HG02642 (cell line): ENCODE measurements around the gene SSH2.

Experiments
- ATAC-seq: cut with Tn5 transposase; IDR thresholded peaks from one replicate; pipeline ENCODE4 v1.9.1; 2021; ENCODE audit warnings: mild to moderate bottlenecking; ENCODE audit not compliant: unreplicated experiment, poor library complexity

SSH2 gene

DNA sequence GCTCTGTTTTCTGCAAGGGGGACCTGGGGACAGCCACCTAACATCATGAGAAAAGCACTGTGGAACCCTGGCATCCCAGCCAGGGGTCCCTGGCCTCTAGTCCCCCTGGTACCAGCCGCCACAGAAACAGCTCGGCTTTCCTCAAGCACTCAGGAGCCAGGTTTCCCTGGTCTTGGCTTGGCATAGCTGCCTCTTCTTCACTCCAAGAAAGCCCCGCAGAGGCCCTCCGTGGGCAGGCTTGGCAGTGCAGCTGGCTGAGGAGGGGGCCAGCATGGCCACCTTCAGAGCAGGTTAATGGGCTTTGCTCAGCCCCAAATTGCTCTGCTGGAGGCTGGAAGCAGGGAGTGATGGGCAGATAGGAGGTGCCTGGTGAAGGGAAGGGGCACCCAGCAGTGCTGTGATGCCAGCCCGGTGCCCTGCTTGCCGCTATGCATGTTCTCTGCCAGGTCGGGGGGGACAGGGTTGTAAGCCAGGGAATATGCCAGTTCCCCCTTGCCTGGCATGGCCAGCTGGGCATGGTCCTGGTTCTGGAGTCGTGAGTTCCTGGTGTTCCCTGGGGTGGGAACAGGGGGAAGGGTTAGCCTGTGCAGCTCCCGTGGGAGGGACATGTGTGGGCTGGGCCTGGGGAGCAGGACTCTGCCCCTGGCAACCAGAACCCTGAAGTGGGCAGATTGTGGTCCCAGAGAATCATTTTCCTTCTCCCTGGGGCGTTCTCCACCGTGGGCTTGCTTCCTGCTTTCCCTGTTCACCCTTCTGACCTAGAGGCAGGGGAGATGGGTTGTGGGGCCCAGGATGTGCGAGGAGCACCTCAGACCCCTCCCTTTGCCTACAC, 333.9 kb downstream of the SSH2 start:
- no peak for ATAC-seq

DNA sequence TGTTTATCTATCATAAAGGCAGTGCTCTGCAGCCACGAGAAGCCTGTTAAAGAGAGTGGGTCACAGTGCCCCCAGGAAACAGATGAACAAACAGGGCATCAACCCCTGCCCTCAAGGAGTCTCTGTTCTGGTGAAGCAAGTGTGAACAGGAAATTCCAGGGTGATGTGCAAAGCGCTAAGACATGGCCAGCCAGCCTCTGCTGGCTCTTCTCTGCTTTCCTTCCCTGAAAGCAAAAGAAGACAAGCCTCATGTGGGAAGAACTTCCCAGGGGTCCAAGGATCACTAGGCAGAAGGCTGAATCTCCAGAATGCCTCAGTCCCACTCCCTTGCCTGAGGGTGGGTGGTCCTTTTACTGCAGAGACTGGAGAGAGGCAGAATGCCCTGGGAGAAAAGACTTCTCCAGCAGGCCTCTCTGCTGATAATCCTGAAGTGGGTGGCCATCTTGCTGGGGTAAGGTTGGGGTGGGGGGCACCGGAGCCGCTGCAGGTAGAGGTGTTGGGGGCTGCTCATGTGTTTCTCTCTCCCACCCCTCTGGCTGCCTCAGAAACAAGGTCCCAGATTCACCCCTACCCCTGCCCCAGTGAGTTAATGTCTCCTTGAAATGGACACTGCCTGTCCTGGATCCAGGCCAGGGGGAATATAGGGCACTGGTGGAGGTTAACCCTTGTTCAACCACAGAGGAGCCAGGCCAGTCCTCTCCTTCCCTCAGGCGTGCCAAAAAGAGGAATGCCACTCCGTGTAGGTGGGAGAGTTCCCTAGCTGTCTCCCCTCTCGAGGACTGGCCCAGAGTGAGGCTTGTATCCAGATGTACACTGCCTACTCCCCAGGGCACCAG, 334.7 kb downstream of the SSH2 start:
- no peak for ATAC-seq

DNA sequence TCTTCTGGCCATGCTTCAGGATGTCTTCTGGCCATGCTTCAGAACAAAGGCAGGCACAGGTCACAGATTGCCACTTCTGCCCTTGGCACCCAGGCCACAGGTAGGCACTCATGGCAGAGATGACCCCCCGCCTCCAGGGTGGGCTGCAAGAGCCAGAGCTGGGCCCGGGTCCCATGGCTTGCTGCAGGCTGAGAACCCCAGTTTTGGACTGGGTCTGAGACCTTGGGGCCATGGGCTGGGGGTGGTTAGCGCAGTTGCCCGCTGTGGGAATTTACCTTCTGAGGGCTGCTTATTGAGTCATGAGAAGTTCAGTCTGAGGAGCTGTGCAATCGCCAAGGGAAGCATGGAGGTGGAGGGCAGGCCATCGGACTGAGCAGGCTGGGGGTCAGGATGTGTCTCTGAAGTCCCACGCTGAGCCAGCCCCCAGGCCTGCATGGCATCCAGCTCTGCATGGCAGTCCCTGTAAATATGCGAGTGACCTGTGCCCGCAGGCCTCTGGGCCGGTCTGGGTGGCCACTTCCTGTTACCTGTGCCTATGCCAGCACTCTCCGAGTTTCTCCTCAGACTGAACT, 335.4 kb downstream of the SSH2 start:
- ATAC-seq, result no peak

DNA sequence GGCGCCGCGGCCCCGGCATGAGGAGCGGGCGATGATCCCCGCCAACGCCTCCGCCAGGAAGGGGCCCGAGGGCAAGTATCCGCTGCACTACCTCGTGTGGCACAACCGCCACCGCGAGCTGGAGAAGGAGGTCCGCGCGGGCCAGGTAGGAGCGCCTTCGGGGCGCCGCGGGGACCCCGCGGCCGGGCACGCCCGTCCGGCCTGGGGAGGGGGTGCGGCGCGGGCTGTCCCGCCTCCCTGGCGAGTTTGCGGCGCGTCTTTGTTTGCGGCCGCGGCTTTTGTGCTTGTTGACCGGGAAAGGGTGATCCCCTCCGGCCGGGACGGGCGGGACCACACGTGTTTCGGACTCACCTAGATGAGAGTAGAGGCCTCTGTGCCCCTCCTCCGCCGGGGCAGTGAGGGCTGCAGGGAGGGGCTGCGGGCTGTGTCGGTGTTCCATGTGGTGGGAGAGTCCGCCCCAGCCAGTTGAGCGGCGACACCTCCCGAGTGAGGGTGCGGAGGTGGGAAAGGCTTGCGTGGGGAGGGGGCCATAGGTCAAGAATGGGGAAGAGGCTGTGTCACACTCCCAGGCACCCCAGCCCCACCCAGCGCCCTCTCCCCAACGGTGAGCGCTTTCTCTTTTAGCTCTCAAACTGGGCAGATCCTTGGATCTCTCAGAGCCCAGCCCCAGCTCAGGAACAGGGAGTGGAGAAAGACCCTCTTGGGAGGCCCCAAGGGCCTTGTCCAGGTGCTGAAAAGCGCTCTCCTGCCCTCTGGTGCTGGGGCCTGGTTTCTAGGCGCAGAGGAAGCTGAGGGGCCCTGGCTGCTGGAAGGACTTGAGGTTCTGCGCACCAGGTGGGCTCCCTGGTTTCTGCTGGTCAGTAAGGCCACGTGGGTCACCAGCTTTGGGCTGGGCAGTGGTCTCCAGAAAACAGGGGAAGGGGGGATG, 336.2 kb downstream of the SSH2 start:
- no peak for ATAC-seq

DNA sequence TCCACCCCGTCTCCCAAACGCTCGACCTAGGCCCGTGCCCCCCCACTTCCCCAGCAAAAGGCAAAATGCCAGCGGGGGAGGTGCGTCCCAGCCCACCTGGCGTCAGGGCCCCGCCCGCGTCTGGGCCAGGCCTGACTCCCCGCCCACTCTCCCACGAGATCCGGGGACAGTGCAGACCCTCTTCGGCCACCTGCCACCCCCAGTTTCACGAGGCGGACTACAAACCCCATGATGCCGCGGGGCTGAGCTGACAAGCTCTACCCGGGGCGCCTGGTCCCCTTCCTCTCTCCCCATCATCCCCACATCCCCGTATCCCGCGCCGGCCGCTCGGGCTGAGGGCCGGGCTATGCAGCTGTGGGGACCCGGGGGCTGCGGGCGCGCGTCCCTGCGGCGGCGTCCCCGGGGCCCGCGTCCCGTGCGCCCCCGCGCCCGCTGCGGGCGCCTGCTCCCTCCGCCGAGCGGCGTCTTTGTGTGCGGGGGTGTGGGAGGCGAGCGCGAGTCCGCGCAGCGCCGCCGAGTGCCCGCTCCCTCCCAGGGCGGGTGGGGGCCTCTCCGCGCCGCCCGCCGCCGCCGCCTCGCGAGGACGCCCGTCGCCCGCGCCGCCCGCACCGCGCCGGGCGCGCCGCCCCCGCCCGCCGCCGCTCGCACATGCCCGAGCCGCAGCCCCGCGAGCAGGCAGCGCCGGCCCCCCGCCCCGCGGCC, 337.0 kb downstream of the SSH2 start, which contains the start of gene ANKRD13B:
TSS of gene ANKRD13B (plus strand) at position 283 of the 702 bp plus-strand sequence. CDS start 490 bp downstream, outside the sequence.
- no peak for ATAC-seq

DNA sequence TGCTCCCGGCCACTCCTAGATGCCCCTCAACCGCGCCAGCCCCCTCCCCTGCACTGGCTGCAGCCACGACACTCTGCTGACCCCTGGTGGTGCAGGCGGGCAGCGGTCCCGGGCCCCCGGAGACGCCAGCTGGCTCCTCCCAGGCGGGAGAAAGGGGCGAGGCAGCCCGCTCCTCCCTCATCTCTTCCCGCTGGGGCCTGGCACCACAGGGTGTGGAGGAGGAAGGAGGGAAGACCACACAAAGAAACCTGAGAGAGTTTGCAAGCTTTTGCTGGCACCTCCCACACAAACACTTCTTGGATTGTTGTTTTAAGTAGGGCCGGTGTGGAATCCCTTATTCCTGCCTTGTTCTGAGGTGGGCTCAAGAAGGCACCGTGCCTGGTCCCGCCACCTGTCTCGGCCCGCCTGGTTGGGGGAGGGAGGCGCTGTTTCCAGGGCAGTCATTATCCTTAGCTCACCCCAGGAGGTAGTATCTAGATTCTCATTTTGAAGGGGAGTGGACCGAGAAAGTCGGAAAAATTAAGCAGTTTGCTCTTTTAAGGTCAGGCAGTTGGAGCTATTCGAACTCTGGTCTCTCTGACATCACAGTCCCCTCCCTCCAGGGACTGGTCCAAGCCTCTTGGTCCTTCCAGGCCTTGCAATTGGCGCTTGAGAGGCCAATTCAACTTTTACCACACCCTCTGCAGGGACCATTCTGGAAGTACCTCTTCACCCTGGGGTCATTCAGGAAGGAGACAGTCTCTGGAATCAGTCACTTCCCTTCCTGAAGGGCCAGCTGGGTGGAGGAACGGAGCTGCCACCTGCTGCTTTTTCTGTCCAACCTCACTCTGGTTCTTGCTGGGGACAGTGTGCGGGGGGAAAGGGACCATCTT, 338.1 kb downstream of the SSH2 start:
- peak; percentile 27 for ATAC-seq

DNA sequence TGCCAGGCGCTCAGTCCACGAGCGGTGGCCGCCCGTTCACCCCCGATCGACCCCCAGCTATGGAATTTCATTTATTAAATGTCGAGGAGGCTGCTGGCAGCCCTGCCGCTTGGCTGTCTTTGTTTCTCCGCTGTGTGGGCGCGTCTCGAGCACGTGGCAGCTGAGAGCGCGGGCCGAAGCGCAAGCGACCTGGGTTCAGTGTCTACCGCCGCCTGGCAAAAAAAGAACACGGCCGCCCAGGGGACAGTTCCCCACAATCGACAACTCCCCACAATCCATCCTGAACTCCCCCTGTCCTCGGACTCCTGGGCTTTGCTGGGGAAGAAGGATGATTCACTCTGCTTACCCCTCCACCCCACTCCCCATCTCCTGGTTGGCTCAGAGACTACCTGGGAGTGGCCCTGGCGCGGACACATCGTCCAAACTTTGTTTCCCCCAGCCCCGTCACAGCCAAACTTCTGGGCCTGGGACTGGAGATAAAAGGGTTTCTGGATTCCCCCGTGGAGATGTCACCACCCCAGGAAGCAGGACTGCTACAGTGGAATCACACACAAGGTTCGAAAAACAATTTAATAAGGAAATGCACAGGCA, 338.8 kb downstream of the SSH2 start:
- no peak for ATAC-seq

DNA sequence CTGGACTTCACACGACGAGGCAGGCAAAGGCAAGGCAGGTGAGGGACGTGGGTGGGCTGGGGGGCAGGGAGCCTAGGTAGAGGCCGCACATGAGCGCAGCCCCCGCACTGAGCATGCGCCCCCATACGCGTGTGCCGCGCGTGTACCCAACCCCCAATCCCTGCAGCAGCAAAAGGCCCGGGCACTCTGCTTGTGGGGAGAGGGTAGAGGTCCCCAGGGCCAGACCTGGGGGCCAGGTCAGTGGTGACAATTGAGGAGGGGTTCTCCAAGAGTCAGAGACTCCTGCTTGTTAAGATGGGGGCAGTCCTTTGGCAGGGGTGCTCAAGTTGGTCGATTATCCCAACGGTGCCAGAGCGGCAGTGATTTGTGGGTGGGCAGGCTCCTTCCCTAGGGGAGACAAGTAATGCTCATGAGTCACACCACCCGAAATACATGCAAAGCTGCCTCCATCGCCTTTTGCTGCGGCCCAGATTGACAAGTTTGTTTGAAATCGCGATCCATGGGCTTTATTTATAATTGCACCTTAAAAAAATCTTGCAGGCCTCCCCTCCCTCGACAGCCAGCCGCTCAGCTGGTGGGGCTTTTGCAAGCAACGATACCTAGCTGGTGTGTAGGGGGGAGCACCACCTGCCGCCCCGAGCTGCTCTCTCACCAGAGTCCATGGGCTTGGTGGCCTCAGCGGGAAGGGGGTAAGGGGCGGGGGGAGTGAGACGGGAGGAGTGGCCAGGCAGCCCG, 339.4 kb downstream of the SSH2 start:
- ATAC-seq, result no peak

DNA sequence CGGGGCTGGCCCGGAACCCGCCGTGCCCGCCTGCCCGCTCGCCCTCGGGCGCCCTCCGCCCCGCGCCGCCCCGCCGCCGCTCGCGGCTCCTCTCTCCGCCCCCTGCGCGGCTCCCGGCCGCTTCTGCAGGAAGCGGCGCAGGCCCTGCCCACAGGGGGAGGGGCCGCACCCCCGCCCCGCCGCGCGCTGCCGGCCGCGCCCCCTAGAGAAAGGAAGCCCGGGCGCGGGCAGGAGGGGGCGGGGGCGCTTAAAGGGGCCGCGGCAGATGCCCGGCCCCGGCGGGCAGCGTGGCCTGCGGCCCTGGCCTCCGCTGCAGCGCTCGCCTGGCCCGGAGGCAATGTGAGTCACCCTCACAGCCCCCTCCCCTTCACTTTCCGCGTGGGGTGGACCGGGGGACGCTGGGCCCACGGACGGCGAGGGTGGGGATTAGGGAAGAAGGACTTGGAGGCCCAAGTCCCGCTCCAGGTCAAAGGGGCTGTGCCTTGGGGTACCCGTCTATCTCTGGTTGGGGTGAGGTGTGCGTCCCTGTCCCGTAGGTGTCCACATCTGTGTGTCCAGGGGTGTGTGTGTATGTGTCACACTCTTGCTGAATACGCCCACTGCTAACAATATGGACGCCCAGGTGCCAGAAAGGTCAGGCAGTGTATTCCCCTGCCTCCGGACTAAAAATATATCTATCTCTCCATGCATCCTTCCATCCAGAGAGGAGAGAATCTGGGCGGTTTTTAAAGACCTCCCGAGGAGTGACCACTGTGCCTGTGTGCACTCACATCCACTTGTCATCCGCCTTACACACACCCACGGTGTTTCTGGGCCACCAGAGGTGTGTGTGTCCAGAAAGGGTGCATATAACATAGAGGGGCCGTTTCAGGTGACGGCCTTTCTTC, 340.3 kb downstream of the SSH2 start, which contains the start of gene GIT1:
TSS of gene GIT1 (minus strand) at position 125 of the 887 bp plus-strand sequence. CDS start 270 bp downstream, outside the sequence.
- peak; percentile 66 for ATAC-seq

DNA sequence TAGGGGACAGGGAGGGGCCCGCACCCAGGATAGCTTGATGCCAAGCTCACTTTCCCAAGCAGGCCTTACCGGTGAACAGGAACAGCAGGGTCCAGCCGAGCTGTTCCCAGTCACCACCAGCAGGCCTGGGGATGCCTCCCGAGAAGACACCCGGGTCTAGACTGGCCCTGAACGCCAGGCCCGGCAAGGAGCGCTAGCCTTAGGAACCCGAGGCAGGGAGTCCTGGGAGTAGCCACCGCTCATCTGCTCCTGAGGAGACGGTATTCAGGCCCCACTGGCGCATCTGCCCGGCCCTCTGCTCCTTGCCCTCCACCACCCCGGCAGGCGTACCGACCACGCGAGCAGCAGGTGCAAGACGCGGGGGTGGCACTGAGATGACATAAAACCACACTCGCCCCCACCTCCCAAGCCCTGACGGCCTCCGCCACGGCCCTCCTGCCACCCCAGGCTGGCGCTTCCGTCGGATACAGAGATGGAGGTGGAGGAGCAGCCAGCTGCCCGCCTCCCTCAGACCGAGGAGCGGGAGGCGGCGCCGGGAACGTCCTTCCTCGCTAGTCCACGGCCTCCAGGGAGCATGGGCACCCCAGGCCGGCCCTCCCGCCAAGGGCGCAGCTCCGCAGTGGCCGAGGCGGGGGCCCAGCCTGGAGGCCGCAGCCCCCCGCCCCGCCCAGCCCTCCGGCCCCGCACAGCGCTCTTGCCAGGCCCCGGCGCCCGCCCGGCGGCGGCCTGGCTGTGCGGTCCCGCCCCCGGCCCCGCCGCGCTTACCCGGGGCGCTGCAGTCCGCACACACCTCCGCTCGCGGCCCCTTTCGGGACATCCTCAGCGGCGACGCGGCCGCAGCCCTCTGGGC, 341.2 kb downstream of the SSH2 start:
- peak; percentile 17 for ATAC-seq

DNA sequence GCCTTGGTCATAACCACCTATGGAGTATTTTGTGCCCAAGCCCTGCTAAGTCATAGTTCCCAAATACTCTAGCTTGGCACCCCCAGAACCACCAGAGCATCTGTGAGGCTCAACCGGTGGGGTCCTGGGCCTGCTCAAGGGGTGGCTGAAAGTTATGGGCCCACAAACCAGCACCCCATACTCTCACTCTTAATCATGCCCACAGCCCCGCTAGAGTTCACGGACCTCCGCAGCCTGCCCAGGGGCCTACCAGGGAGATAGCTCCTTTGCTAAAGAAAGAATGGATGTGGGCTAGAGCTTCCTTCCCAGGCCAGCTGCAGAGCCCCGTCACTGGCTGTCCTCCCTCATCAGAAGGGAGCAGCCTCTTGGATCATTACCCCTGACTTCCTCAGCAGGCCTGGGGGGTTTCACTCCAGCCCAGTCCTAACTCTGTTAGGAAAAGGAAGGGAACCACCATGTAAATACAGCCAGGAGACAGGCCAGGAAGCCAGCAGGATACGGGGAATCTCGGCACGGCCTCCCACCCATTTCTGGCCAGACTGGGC, 341.9 kb downstream of the SSH2 start:
- ATAC-seq, result no peak

DNA sequence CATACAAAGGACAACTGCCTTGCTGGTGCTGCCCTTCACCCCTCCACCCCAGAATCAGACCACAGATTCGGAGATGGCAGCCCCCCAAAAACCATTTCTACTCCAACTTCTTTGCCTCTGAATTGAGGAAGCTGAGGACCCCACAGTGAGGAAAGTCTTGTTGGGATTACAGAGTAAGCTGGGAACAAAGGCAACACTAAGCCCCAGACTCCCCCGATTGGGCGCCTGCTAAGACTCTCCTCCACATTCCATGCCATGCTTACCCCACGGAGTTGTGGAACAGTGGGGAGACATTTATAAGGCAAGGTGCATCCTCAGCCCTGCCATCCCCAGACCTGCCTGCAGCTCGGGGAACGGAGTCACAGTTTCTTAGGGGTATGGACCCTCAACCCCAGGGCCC, 342.4 kb downstream of the SSH2 start:
- ATAC-seq, result no peak

DNA sequence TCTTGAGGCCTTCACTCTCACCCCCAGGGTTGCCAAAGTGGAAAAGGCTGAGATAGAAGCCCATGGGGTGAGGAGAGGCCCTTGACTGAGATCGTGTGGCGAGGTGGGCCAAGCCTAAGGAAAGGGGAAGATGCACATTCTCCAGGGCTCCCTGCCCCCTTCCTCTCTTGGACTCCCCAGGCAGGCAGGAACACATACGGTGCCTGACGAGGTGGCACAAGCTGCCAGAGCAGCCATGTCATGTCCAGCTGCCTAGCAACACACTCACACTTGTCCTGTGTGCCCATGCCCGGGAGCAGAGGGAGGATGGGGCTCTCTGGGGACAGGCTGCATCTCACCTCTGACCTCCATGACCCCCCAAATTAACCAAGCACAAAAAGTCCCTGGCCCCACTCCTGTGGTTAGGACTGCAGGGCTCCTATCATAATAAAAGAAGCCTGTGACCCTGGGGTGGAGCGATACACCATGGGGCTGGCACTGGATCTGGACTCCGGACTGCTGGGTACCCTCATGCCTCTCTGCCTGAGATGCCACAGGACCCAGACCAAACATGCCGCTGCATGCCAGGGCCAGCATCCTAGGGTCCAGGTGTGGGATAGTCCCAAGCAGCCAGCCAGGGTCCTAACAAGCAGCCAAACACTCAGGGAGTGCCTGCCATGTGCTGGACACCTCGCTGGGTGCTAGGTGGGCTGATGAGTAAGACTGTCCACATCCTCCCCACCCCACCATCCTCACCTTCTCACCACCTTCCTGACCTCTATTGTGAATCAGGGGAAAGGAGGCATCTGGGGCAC, 343.2 kb downstream of the SSH2 start:
- ATAC-seq, result no peak

DNA sequence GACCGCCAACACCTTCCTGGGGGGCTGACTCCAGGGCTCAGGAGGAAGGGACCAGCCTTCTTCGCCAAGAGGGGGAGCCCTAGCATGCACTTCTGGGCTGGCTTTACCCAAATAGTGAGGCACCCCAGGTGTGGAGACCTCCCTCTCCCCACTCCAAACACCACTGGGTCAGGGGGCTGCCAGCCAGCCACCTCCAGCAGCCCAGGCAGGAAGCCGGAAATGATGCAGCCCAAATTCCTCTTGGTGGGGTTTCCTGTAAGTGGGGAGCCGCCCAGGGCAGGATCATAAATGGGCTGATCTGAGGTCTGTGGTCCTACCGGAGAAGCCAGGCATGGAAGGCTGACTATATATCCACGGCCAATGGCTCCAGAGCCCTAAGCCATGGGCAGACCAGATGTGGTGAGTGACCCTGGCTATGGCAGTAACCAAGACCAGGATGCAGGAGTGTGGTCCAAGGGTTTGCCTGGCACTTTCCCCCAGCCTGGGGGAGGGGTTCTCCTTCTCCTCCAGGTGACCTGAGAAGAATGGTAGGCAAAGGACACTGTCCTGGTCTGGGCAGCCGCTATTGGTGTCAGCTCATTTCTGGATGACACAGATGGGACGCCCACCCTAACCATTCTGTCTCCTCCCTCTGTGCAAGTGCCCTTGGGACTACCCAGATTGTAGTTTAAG, 344.8 kb downstream of the SSH2 start:
- ATAC-seq, result no peak
